NCI-H1436 (cell line): ENCODE results near the gene STX5.
"Not testable (repeated sequence)": the region's sequence is repeated elsewhere in the genome, so short reads cannot be mapped to it uniquely, and the experiment has no call there.

Source experiments
- DNase-seq: peaks from one replicate; lab custom pipeline; 2025; lab: John Stamatoyannopoulos, UW

STX5 gene

GRCh38 chr11:62830904-62831519 lies 839 bp downstream of the STX5 start:
- DNase-seq = peak; percentile 35

DNA sequence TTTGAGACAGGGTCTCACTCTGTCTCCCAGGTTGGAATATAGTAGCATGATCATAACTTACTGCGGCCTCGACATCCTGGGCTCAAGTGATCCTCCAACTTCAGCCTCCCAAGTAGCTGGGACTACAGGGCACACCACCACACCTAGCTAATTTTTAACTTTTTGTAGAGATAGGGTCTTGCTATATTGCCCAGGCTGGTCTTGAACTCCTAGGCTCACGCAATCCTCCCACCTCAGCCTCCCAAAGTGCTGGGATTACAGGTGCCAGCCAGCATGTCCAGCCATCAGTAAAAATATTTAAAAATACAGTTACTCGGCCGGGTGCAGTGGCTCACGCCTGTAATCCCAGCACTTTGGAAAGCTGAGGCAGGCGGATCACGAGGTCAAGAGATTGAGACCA lies 3.7 kb downstream of the STX5 start:
- not testable (repeated sequence) for DNase-seq

GRCh38 chr11:62823677-62824076 lies 8.2 kb downstream of the STX5 start:
- no peak for DNase-seq

GRCh38 chr11:62817129-62817528 lies 14.7 kb downstream of the STX5 start:
- no peak for DNase-seq

- no peak for DNase-seq
Observed at GRCh38 chr11:62816557-62816956, 15.3 kb downstream of the STX5 start.

GRCh38 chr11:62811659-62812058 lies 20.2 kb downstream of the STX5 start:
- no peak for DNase-seq

DNA sequence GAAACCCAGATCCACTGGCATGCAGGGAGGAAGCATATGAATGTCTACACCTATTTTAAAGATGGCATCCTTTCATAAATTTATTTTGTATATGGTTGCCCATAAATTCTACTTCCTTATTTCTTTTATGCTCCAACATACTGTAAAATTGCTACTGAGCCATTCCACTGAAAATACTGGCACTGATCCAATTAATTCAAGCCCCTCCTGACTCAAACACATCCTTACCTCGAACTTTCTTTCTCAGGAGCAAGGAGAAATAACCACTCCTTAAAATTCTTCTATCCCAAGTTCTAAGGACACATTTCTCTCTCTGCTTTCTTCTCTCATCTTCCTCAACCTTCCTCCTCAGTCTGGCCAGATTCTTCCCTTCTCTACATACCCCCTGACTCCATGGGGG lies 21.1 kb downstream of the STX5 start:
- DNase-seq = no peak

- no peak for DNase-seq
Observed at GRCh38 chr11:62806611-62807121, 25.2 kb downstream of the STX5 start.

DNA sequence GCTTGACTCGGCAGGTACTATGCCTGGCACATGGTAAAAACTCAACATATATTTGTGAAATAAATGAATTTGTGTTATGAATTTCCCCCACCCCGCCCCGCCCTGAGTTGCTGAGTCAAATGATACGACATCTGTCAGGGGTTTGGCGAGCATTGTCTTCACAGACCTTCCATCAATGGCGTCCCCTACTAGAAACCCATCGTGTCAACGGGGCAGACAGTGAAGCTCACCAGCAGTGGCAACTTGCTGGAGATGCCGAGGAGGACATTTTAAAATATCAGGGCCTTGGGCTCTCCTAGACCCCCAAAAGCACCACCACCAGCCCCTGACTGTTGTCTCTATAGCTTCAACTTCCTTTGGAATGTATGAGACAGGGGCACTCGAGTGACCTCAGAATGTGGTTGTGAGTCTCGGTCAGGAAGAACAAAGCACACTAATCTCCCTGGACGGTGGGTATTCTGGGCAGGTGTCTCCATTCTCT lies 25.9 kb downstream of the STX5 start:
- no peak for DNase-seq

DNA sequence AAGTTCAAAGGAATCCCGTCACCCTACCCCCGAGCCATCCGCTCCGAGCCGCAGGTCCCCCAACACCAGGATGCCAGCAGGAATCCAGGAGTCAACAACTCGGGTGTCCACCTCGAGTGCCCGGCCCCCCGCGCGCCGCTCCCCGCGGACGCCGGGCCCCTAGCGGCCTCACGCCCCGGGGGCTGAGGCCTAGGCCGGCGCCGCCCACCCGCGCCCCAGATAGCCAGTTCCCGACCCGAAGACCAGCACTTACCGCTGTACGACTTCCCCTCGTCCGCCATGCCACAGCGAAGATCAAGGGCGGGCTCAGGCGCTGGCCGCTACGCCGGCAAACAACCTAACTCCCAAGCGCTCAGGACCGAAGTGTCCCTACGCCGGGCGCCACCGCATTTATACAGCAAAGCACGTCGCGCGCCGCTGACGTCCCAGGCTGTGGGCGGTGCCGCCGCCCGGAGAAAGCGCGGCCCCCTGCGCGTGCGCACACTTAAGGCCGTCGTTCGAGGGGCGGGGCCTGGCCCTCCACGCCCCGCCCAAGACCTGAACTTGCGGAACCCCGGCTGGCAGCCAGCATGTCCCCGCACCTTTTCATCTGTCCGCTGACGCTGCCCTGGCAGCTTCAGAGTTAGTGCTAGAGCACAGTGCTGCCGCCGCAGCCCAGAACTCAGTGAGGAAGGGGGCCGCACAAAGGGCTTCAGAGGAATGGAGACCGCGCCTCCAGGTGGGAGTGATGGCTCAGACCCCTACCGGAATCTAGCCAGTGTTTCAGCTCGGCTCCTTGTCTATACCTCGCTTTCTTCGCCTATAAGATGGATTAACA lies 26.6 kb downstream of the STX5 start, which contains the start of gene NXF1:
NXF1 (minus strand) TSS at position 365 of the 817 bp plus-strand sequence; CDS start at position 281, 84 bp downstream.
- DNase-seq = peak; percentile 92

DNA sequence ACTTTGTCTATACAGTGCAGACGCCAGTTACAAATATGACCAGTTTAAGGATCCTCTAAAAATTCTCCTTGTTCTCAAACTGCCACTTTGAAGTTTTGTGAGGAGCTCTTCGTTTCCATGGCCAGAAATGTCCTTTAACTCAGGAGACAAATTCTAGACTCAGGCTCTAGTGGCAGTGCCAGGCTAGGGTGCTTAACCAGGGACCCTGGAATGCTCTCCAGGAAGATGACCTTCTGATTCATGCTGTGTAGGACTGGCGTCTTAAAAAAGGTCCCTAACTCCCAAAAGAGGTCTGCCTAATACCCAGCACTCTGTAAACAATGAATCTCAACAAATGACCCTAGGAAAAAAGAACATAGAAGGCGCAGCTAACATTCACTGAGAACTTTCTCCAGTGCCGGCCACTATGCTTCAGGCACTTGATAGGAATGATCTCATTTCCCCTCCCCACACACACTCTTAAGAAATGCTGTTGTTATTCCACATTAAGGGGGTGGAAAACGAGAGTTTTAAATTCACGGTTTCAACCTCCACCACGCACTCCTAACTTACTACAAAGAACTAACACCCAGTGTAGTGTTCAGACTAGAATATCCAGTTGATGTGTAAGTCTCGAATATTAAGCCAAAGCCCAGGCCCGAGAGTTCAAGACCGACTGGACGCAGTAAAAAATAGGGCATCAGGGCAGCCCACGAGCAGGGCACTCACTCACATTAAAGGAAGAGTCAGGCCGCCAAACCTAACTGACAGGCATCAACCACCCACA lies 27.4 kb downstream of the STX5 start:
- no peak for DNase-seq

- no peak for DNase-seq
Observed at GRCh38 chr11:62801071-62801470, 30.8 kb downstream of the STX5 start.

DNA sequence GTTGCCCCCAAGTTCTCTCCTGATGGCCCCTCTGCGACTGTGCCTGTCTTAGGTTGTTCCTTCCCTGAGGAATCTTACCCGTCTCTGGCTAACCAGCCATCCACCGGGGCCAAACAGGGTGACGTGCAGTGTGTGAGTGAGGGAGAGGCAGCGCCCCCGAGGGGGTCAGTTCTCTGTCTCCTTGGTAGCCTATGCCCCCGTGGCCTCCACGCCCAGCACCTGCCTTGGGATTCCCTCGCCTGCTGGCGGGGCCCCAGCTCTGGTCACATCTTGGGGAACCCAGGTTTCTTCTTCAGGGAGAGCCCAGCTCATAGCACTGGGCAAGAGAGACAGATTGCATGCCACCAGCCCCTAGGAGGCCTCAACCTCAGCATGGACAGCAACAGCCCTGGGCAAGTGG lies 32.4 kb downstream of the STX5 start:
- DNase-seq = no peak

DNA sequence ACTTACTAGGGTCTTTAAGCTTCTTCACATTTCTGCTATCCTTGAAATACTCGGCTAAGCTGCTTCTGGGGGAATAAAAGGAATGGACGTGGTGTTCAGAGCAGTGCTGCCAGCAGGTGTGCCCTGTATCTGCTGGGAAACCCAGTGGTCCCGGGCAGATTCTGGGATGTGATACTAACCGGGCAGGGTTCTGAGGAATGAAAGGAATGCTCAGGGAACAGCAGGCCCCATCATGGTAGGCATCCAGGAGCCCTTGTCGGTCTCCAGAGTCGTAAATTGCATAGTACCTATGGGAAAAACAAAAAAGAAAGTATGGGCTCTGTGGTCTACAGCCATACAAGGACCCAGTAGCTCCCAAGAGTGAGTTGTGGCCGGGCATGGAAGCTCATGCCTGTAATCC lies 35.6 kb downstream of the STX5 start:
- DNase-seq = no peak

- DNase-seq = no peak
Observed at GRCh38 chr11:62794201-62794775, 37.6 kb downstream of the STX5 start.

DNA sequence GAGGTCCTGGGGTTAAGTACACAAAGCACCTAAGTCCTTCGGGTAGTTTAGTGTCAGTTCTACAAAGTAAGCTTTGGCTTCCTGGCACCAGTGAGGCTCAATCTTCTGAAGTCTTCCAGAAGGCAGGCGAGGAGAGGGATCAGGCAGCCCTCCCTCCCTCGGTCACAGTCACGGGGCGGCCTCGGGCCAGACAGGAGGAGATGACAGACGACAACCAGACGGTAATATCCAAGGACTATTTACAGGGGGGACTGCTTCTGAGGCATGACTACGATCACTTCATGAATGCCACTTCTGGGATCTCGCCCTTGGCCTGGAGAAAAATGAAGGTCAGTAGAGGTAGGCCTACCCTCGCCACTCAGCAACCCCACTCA lies 39.7 kb downstream of the STX5 start:
- no peak for DNase-seq

DNA sequence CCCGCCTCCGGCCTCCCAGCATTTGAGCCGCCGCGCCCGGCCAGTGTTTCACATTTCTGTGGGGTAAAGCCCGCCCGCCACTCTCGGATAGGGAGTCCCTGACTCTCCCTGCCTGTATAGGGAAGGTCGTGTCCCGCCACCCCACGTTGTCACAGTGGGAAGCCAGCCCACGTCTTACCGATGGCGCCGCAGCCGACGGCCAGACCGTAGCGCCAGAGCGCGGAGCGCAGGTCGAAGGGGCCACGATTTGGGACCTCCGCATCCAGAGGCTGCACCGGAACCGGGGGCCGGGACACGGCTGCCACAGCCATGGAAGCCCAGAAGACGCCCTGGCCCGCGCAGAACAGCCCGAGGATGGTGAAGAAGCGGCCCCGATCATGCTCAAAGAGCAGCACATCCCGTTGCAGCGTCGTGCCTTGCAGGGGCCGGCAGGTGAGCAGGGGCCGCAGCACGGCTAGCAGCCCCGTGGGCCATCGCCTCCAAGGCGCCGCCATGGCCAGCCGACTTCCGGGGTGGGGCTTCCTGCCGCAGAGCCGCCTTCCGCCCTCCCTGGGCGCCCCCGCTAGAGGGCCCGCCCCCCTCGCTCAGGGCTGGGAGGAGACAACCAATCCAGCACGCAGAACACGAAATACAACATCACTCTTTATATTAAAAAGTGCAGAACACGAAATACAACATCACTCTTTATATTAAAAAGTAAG lies 40.2 kb downstream of the STX5 start, which contains the start of gene TMEM223:
TMEM223 (minus strand) TSS at position 506 of the 701 bp plus-strand sequence; CDS start at position 494, 12 bp downstream.
- DNase-seq = peak; percentile 77

DNA sequence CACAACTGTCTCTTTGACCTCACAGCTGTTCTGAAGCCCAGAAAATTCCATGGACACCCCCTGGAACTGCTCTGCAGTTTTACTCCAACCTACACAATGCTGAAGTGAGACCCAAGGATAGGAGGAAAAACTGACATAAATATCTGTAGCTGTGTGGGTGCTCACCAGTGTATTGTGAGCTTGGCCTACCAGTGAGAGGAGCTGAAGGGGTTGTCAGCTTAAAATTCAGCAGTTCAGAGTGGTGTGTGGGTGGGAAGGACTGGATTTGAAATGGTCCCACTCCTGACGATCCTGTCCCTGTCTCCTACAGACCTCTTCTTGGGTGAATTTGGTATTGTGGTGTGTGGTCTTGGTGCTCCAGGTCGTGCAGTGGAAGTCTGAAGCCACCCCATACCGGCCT lies 42.3 kb downstream of the STX5 start:
- DNase-seq = no peak

DNA sequence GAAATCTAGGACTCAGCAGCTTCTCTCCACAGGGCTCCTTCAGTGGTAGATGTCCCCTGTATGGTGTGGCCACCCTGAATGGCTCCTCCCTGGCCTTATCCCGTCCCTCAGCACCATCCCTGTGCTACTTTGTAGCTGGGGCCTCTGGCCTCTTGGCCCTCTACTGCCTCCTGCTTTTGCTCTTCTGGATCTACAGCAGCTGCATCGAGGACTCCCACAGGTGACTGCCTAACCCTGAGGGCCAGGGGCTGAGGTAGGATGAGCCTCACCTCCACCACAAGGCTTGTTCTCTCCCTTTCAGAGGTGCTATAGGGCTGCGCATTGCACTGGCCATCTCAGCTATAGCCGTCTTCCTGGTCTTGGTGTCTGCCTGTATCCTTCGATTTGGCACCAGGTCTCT lies 42.9 kb downstream of the STX5 start:
- DNase-seq = no peak

GRCh38 chr11:62787005-62787759 lies 44.7 kb downstream of the STX5 start, which contains the start of gene TMEM179B:
TSS of gene TMEM179B (plus strand) at chr11:62787402. CDS start at chr11:62787432, 30 bp downstream.
- DNase-seq = peak; percentile 98
